ENCODE data around the gene SF3A2. TPM values are rescaled to one million over a fixed set of nuclear protein-coding genes. Genes with fewer than 3 reads are reported as not detected.

Gene SF3A2
- total RNA-seq, 2 experiments from 2014 or later: 124 to 206 TPM

GRCh38 chr19:2253106-2254063 lies 16.8 kb downstream of the SF3A2 start:
- ChIA-PET CTCF (ENCODE audit: unreplicated experiment) (no interaction called here), POLR2A (interaction anchor here (1.0 kb wide), 1 partner anchor 15 kb away, joined by 3 read pairs; no protein-coding TSS in a partner anchor)
- Histone ChIP-seq H3K9me2 (ENCODE audit: insufficient read depth, low read length) (no peaks in the 10 kb centered on the region), H2AFZ (ENCODE audit: low read length) (no peak overlapping the region), H3K4me3 (ENCODE audit: low read depth, low read length, poor library complexity, severe bottlenecking) (peak overlapping the region; percentile 47), H3K4me2 (ENCODE audit: low read length) (peak overlapping the region; percentile 61), H3K4me1 (ENCODE audit: insufficient read depth, low read length, poor library complexity, severe bottlenecking) (peaks cover 43% of the 10 kb centered on the region), H4K20me1 (ENCODE audit: insufficient read depth, low read length) (no peaks in the 10 kb centered on the region), H3K36me3 (ENCODE audit: insufficient read depth, low read length) (peaks cover 10% of the 10 kb centered on the region), H3K79me2 (ENCODE audit: insufficient read depth, low read depth, low read length) (no peaks in the 10 kb centered on the region), H3K9me3 (ENCODE audit: low read length) (no peaks in the 10 kb centered on the region), H3K27ac (ENCODE audit: low read depth, low read length, poor library complexity, severe bottlenecking) (no peak overlapping the region)
- TF ChIP-seq EZH2phosphoT487 (IDR thresholded peaks at IDR 0.05; ENCODE audit: borderline replicate concordance, low read depth, low read length) (no peak), CTCF (conservative IDR thresholded peaks at IDR 0.05; ENCODE audit: low read length) (peak; percentile 76)
- BruUV-seq (replicated peaks): no TSS peak
- intact Hi-C loops (cut with micrococcal nuclease; ENCODE audit: unreplicated experiment): loop anchor here (1.0 kb wide), 1 partner anchor 20 kb away; no protein-coding TSS in a partner anchor
- peak; percentile 78 for DNase-seq (ENCODE audit: low spot score)

- TF ChIP-seq EZH2phosphoT487 (IDR thresholded peaks at IDR 0.05; ENCODE audit: borderline replicate concordance, low read depth, low read length) (no peak), CTCF (conservative IDR thresholded peaks at IDR 0.05; ENCODE audit: low read length) (no peak)
- POLR2A ChIA-PET: interaction anchor here (1.1 kb wide), 1 partner anchor 18 kb away, joined by 4 read pairs; no protein-coding TSS in a partner anchor
- H3K4me3 ChIP-seq (ENCODE audit: low read depth, low read length, poor library complexity, severe bottlenecking): no peak overlapping the region
- intact Hi-C loops (cut with micrococcal nuclease; ENCODE audit: unreplicated experiment): no loop called here
- H4K20me1 ChIP-seq (ENCODE audit: insufficient read depth, low read length): no peaks in the 10 kb centered on the region
- no peaks in the 10 kb centered on the region for H3K9me2 ChIP-seq (ENCODE audit: insufficient read depth, low read length)
- peaks cover 5% of the 10 kb centered on the region; the same call in 1 of the 2 replicates for H3K36me3 ChIP-seq (ENCODE audit: insufficient read depth, low read length)
- H3K9me3 ChIP-seq (ENCODE audit: low read length): no peaks in the 10 kb centered on the region
- 0 out of 2 replicates have a peak overlapping the region, but pooled peaks have one; percentile 61 for H3K4me2 ChIP-seq (ENCODE audit: low read length)
- H3K27ac ChIP-seq (ENCODE audit: low read depth, low read length, poor library complexity, severe bottlenecking): no peak overlapping the region
- no TSS peak for BruUV-seq (replicated peaks)
- H3K79me2 ChIP-seq (ENCODE audit: insufficient read depth, low read depth, low read length): no peaks in the 10 kb centered on the region
- H3K4me1 ChIP-seq (ENCODE audit: insufficient read depth, low read length, poor library complexity, severe bottlenecking): peaks cover 51% of the 10 kb centered on the region
- no peak for DNase-seq (ENCODE audit: low spot score)
- CTCF ChIA-PET (ENCODE audit: unreplicated experiment): interaction anchor here (0.6 kb wide), 1 partner anchor 20 kb away, joined by 4 read pairs; no protein-coding TSS in a partner anchor
- no peak overlapping the region for H2AFZ ChIP-seq (ENCODE audit: low read length)
These were observed 17.6 kb downstream of the SF3A2 start for GRCh38 chr19:2254064-2254872.

Data from OCI-LY7 (cell line).